ENCODE data around the gene MYH9.
A peak's percentile ranks its signal among the peaks of the same experiment; 100 is the strongest.

MYH9 gene

DNA sequence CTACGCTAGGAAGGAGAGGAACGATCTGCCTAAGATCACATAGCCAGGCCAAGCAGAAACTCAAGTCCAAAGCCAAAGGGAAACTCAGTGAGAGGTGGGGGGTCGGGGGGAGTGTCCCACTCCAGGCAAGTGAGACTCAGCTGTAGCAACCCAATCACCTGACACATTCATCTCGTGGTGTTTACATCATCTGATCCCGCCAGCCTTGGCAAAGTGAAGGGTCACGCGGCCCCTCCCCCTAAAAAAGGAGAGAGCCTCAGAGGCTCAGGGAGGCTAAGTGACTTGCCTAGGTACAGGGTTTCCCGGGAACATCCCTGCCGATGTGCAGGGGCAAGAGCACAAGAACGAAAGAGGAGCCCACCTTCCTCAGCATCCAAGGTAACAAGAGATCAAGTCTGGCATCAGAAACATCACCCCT lies 21.5 kb downstream of the MYH9 start:
- DNase-seq: peak in 3 of 6 experiments; percentile 38 to 44 (median 43)

- peak; percentile 74 to 86 (median 80) for DNase-seq
Observed at GRCh38 chr22:36365020-36365411, 22.8 kb downstream of the MYH9 start.

GRCh38 chr22:36364255-36365019 lies 23.3 kb downstream of the MYH9 start:
- DNase-seq: no peak

DNA sequence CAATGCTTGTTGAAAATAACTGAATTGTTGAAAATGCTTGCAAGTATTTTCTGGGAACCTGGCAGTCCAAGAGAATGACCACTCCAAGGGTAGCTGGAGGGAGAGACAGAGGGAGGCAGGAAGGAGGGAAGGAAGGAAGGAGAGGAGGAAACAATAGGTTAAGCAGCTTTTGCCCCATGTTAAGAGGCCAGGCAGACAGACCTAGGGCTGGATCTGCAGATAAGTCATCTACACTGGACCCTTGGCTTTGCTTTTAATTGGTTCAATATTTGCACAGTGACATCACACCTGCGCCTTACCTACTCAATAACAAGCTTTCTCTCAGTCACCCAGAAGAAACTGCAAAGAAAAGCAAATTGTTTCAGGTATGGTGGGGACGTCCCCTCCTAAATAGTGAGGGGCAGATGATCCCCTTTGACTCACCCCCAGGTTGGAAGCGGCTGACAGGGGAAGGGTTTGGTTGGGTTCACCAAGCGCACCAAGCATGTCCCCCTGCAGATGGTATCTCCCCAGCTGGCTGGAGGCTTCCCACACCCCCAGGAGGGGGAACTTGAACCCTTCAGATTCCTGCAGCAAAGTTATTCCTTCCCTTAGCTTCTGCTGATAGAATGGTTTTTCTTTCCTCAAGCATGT lies 24.3 kb downstream of the MYH9 start:
- DNase-seq: no peak

DNA sequence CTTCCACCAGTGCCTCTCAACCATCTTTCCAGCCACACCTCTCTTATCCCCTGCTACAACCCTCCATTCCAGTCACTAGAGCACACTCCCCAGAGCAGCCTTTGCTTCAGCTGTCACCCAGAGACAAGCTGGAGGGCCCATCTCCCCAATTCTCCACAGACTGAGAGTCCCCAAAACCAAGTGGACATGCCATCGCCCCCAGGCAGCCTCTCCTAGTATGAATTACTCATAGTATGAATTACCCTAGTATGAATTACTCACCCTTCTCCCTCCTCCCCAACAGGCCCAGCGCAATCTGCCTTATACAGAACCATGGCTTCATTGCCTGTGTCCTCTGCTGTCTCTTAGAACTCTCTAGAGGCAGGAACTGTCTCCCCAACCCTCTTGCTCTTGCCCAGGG lies 24.8 kb downstream of the MYH9 start:
- no peak for DNase-seq

DNA sequence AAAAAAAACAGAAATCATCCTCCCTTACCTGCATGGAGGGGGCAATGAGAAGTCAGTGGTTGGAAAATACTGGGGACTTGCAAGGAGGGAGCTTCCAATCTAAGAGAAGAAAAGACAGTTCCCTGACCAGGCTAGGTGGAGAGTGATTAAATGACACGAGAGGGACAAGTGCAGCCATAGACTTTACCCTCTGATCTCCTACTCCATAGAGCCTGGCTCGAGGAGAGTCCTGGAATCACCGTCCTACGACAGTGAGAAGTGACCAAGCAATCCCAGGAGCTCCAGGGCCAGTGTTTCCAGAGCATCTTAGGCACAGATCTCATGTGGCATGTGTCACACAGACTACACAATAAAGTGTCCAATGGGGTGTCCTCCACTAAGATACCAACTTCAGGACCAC lies 25.7 kb downstream of the MYH9 start:
- DNase-seq: no peak

DNA sequence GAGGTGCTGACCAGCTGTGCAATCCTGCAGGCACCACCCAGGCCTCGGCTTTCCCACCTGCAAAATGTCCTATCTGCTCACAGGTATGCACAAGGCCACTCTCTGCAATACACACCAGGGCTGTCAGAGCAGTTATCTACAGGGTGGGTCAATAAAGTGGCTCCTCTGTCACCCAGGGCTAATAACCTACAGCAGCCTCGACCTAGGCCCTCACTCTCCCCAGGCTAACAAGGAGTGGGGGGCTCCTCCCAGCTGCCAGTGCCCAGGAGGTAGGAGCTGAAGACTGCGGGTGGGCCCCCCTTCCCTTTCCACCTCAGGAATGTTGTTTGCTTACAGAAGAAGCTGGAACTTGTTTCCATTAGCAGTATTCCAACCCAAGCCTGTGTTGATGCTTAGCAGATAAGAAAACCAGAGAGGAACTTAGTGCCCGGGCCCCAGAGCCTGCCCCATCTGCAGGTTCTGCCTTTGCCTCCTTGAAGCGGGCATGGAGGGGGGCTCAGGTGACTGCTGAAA lies 26.8 kb downstream of the MYH9 start:
- DNase-seq: no peak

DNA sequence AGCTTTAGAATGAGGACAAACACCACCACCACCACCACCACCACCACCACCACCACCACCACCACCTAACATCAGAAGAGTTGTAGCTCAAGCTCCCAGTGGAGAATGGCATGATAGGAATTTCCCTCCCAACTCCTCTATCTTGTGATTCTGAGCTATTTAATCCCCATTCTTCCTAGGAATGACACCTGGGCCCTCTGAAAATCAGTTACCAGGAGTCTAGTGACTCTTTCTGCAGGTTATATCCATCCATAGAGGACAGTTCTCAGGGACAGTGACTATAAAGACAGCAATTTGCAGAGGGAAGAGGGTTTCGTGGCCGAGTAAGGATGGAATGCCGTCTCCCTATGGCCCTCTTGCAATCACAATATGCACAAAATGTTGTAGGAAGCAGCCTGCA lies 27.8 kb downstream of the MYH9 start:
- no peak for DNase-seq

- no peak for DNase-seq
Observed at GRCh38 chr22:36359470-36359996, 28.2 kb downstream of the MYH9 start.

DNA sequence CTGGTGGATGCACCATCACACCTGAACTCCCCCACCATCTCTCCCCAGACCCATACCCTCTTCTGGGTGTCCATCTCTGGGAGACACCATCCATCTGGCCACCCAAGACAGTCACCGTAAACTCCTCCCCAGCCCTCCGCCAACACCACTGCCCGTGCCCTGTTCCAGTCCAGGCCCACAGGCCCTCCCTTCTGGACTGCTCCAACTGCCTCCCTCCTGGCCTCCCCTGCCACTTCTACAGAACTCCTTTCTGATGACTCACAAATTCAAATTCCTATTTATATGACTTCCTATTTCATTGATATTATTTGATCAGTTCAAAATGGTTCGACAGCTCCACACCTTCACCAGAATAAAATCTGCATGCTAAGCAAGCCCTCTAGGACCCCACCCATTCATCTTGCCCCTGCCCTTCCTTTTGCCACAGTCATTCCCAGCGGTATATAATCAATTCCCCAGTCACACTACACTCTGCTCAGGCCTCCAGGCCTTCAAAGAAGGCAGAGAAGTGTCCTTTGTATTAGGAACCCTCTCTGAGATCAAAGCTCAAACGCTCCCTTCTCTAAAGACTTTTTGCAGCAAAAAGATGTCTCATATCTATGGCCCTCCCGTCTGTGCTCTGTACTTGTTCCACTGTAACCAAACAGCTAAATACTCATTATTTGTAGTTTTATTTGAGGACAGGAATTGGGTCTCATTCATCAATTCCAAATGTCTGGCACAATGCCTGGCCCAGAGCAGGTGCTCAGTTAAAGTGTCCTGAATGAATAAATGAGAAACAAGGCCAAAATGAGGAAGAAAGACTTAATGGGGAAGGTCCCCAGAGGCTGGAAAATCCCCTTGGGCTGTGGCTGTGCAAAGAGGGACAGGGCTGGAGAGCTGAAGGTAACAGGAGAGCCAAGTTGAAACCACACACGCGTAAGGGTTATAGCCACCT lies 29.0 kb downstream of the MYH9 start:
- peak in 1 of 6 experiments; percentile 26 for DNase-seq

GRCh38 chr22:36356708-36357624 lies 30.8 kb downstream of the MYH9 start:
- DNase-seq: peak in 4 of 6 experiments; percentile 32 to 53 (median 39)

GRCh38 chr22:36355894-36356293 lies 31.9 kb downstream of the MYH9 start:
- no peak for DNase-seq

DNA sequence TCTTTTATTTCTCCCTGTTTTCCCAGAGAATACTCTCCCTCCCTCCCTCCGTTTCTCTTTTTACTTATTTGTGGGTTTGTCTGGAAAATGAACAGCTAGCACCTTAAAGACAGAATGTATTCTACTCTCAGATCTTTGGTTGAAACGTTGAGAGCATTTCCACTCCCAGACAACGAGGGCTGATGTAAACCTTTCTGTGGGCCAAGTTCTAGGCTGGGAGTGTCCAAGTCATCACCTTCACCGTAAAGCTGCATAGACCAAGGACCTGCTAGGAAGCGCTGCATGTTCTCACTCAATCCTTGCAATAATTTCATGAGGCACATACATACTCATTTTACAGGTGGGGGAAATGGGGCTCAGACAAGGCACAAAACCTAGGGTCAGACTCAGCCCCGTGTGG lies 32.4 kb downstream of the MYH9 start:
- peak in 1 of 6 experiments; percentile 30 for DNase-seq

GRCh38 chr22:36352803-36353507 lies 34.8 kb downstream of the MYH9 start:
- peak in 4 of 6 experiments; percentile 44 to 78 (median 64) for DNase-seq

DNA sequence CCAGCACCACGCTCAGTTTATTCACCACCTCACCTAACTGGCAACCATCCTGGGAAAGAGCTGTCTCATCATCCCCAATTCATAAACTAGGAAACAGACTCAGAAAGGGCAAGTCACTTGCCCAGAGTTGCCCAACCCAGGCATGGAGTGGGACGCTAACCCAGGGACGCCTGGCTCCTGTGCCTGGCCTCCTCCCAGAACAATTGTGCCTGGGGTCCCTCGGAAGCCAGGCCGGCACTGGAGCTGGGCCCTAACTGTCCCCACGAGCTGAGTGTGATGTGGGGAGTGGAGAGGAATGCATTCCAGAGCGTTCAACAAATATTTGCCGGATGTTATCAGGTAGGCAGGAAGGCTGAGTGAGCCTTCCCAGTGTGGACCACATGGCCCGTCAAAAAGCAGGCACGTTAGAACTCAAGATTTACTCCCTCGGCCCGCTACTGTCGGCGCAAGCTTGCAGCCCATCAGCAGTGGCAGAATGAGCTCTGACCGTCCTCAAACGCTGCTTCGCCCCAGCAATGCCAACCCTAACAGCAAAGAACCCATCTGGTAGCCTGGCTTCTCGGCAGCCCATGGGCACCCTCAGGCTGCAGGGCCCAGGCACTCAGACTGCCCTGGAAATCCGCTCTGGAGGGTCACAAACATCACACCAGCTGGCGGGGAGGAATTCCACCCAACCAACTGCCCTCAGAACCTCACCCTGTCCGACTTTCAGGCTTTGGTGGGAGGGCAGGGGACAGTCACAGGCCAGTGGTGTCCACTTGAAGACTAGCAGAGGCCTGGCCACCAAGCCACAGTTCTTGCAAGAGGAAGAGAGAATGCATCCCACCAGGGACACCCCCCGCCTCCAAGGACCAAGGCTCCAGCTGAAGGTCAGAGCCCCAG lies 35.6 kb downstream of the MYH9 start:
- DNase-seq: no peak

DNA sequence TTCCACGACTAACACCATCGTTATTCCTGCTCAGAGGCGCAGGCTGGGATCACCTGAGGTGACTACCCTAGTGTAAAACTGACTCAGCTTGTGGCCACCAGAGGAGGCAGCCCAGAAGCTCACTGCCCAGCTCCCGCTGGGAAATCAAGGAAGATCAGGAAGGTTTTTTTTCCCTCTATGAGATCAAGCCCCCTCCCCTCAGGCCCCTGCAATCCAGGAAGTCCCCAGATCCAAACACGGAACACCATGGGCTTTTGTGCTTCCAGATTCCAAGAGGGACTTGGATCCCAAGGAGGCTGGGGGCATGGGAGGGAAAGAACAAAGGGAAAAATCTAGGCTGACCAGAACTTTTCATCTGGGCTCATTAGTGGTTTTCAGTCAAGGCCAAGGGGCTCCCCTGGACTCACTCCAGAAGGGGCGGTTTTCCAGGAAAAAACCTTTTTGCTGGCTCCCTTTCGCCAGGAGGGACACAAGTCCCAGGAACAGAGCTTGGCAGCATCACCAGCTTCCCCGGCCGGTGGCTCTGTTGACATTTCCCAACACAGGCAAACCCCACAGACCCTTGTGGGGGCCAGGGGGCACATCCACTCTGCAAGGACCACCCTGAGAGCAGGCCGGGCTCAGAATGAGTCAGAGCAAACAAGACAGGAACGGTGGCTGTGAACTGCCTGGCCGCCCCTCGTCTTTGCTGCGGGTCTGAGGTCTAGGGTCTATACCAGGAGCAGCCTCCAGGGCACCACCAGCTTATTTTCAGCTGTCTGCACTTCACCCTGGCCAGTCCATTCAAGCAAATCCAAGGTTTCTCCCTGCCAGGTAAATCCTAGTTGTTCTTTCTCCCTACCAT lies 36.8 kb downstream of the MYH9 start:
- DNase-seq: no peak

GRCh38 chr22:36349726-36350125 lies 38.0 kb downstream of the MYH9 start:
- DNase-seq: no peak

GRCh38 chr22:36348760-36349159 lies 39.0 kb downstream of the MYH9 start:
- peak in 4 of 6 experiments; percentile 30 to 36 (median 32) for DNase-seq

- no peak for DNase-seq
Observed at GRCh38 chr22:36347094-36347493, 40.7 kb downstream of the MYH9 start.

All from stimulated activated naive CD4-positive, alpha-beta T cell (primary cell).